ENCODE data around the gene HACD2.

DNA sequence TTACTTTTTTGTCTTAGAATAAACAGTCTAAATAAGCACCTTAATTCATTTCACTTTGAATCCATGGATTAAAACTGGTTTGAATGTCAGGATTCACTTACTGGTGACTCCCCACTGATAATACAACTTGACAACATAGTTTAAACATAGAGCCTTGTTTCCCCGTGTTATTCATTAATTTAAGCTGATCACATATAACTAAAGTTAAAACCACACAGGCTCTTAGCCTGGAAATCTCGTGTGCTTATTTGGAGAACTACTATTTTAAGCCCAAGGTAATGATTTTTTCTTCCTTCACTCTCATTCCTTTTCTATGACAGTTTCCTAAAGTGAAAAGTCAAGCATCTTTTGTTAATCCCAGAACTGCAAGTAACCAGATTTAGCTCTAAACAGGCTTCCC, 64.2 kb downstream of the HACD2 start:
- TF ChIP-seq, protein P1, sequence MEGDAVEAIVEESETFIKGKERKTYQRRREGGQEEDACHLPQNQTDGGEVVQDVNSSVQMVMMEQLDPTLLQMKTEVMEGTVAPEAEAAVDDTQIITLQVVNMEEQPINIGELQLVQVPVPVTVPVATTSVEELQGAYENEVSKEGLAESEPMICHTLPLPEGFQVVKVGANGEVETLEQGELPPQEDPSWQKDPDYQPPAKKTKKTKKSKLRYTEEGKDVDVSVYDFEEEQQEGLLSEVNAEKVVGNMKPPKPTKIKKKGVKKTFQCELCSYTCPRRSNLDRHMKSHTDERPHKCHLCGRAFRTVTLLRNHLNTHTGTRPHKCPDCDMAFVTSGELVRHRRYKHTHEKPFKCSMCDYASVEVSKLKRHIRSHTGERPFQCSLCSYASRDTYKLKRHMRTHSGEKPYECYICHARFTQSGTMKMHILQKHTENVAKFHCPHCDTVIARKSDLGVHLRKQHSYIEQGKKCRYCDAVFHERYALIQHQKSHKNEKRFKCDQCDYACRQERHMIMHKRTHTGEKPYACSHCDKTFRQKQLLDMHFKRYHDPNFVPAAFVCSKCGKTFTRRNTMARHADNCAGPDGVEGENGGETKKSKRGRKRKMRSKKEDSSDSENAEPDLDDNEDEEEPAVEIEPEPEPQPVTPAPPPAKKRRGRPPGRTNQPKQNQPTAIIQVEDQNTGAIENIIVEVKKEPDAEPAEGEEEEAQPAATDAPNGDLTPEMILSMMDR (IDR thresholded peaks at IDR 0.05) = no peak
- TF ChIP-seq POLR2A (IDR thresholded peaks at IDR 0.05) = no peak
- no peak for TF ChIP-seq POLR2AphosphoS5 (IDR thresholded peaks at IDR 0.05)
- TF ChIP-seq EP300 (IDR thresholded peaks at IDR 0.05; ENCODE audit: low read depth) = no peak
